H9 (cell line): Measurements from ENCODE around the gene STX10. TPM values are rescaled to one million over a fixed set of nuclear protein-coding genes. Genes with fewer than 3 reads are reported as not detected.
A peak's percentile ranks its signal among the peaks of the same experiment; 100 is the strongest.

Experiments used
- DNase-seq: peaks from one replicate; pipeline ENCODE4 v3.0.0-alpha.2; 2017
- H2AFZ ChIP-seq: one replicate; pipeline ENCODE4 v1.6.1; 2013; ENCODE audit warnings: mild to moderate bottlenecking, low read length, control low read depth, moderate library complexity
- H2AK5ac ChIP-seq: 2 replicates; pipeline ENCODE4 v1.6.1; 2013; ENCODE audit warnings: low read length, control low read depth, mixed read lengths; ENCODE audit not compliant: insufficient read length
- H2BK120ac ChIP-seq: one replicate; pipeline ENCODE4 v1.6.1; 2013; ENCODE audit warnings: low read depth, mild to moderate bottlenecking, low read length, control low read depth, inconsistent platforms; ENCODE audit not compliant: poor library complexity, severe bottlenecking
- H2BK12ac ChIP-seq: 2 replicates; pipeline ENCODE4 v1.6.1; 2013; ENCODE audit warnings: low read length, control low read depth, mixed read lengths, low read depth; ENCODE audit not compliant: insufficient read length
- H2BK15ac ChIP-seq: 2 replicates; pipeline ENCODE4 v1.6.1; 2013; ENCODE audit warnings: low read depth, low read length, control low read depth
- H2BK20ac ChIP-seq: one replicate; pipeline ENCODE4 v1.6.1; 2013; ENCODE audit warnings: low read depth, mild to moderate bottlenecking, low read length, control low read depth, inconsistent platforms; ENCODE audit not compliant: poor library complexity, severe bottlenecking
- H2BK5ac ChIP-seq: 2 replicates; pipeline ENCODE4 v1.6.1; 2013; ENCODE audit warnings: low read length, control low read depth, mixed read lengths; ENCODE audit not compliant: insufficient read length
- H3K14ac ChIP-seq: 2 replicates; pipeline ENCODE4 v1.6.1; 2013; ENCODE audit warnings: low read length, control low read depth; ENCODE audit not compliant: insufficient read depth
- H3K18ac ChIP-seq: 2 replicates; pipeline ENCODE4 v1.6.1; 2013; ENCODE audit warnings: low read depth, mild to moderate bottlenecking, mixed read lengths, low read length, control low read depth; ENCODE audit not compliant: insufficient read length
- H3K23ac ChIP-seq: 2 replicates; pipeline ENCODE4 v1.6.1; 2013; ENCODE audit warnings: low read length, control low read depth, mixed read lengths, low read depth; ENCODE audit not compliant: insufficient read length
- H3K23me2 ChIP-seq: 2 replicates; pipeline ENCODE4 v1.6.1; 2013; ENCODE audit warnings: low read depth, mild to moderate bottlenecking, mixed read lengths, low read length, control low read depth; ENCODE audit not compliant: insufficient read length, poor library complexity, severe bottlenecking
- H3K27ac ChIP-seq: 2 replicates; pipeline ENCODE4 v1.5.1; 2013; ENCODE audit warnings: low read length, control low read depth, mixed read lengths, low read depth; ENCODE audit not compliant: insufficient read length
- H3K27me3 ChIP-seq: 2 replicates; pipeline ENCODE4 v1.6.1; 2013; ENCODE audit warnings: low read length, control low read depth, inconsistent platforms; ENCODE audit not compliant: insufficient read depth
- H3K4ac ChIP-seq: 2 replicates; pipeline ENCODE4 v1.6.1; 2013; ENCODE audit warnings: low read depth, mild to moderate bottlenecking, control low read depth, inconsistent platforms, low read length, moderate library complexity
- H3K4me1 ChIP-seq: 2 replicates; pipeline ENCODE4 v1.6.1; 2013; ENCODE audit warnings: low read length, control low read depth, inconsistent platforms; ENCODE audit not compliant: insufficient read depth
- H3K4me2 ChIP-seq: 2 replicates; pipeline ENCODE4 v1.6.1; 2013; ENCODE audit warnings: low read length, control low read depth, mixed read lengths; ENCODE audit not compliant: insufficient read length, insufficient read depth
- H3K56ac ChIP-seq: 2 replicates; pipeline ENCODE4 v1.6.1; 2013; ENCODE audit warnings: low read depth, mild to moderate bottlenecking, mixed read lengths, low read length, control low read depth; ENCODE audit not compliant: insufficient read length
- H3K79me1 ChIP-seq: 2 replicates; pipeline ENCODE4 v1.6.1; 2013; ENCODE audit warnings: low read depth, mild to moderate bottlenecking, moderate library complexity, low read length, control low read depth, inconsistent platforms; ENCODE audit not compliant: insufficient read depth, poor library complexity, severe bottlenecking
- H3K79me2 ChIP-seq: 2 replicates; pipeline ENCODE4 v1.6.1; 2013; ENCODE audit warnings: low read length, control low read depth, inconsistent platforms; ENCODE audit not compliant: insufficient read depth
- H3K9ac ChIP-seq: 2 replicates; pipeline ENCODE4 v1.6.1; 2013; ENCODE audit warnings: low read length, control low read depth, mixed read lengths; ENCODE audit not compliant: insufficient read length; ENCODE audit errors: extremely low read depth
- H3K9me3 ChIP-seq: one replicate; pipeline ENCODE4 v1.6.1; 2013; ENCODE audit warnings: low read depth, low read length, inconsistent platforms; ENCODE audit not compliant: control insufficient read depth
- H3T11ph ChIP-seq: one replicate; pipeline ENCODE4 v1.6.1; 2013; ENCODE audit warnings: mild to moderate bottlenecking, low read length, control low read depth, inconsistent platforms
- H4K20me1 ChIP-seq: one replicate; pipeline ENCODE4 v1.6.1; 2013; ENCODE audit not compliant: control insufficient read depth, insufficient read length, insufficient read depth
- H4K5ac ChIP-seq: 2 replicates; pipeline ENCODE4 v1.6.1; 2013; ENCODE audit warnings: low read depth, mild to moderate bottlenecking, mixed read lengths, low read length, control low read depth; ENCODE audit not compliant: insufficient read length
- H4K8ac ChIP-seq: replicated peaks from 2 replicates; pipeline ENCODE4 v1.6.1; 2013; ENCODE audit warnings: low read length, control low read depth, mixed read lengths, low read depth; ENCODE audit not compliant: insufficient read length
- H4K91ac ChIP-seq: 2 replicates; pipeline ENCODE4 v1.6.1; 2013; ENCODE audit warnings: low read depth, mild to moderate bottlenecking, moderate library complexity, mixed read lengths, low read length, control low read depth; ENCODE audit not compliant: insufficient read length
- H3K27ac Mint-ChIP-seq, 3 experiments: 2 replicates in 2 of 3; 3 replicates in 1 of 3; pipeline ENCODE4 v1.8.0; 2020 to 2021; ENCODE audit warnings: mixed read lengths in 3 of 3, mild to moderate bottlenecking in 1 of 3, moderate library complexity in 1 of 3
- H3K27me3 Mint-ChIP-seq: 2 replicates; pipeline ENCODE4 v1.8.0; 2021; ENCODE audit warnings: low read depth, mild to moderate bottlenecking, moderate library complexity, mixed read lengths
- H3K36me3 Mint-ChIP-seq, 3 experiments: 2 replicates in 2 of 3; 3 replicates in 1 of 3; pipeline ENCODE4 v1.8.0; 2020 to 2021; ENCODE audit warnings: low read depth in 3 of 3, mixed read lengths in 3 of 3; ENCODE audit not compliant: insufficient read depth in 1 of 3
- H3K4me1 Mint-ChIP-seq, 2 experiments: 2 replicates each; pipeline ENCODE4 v1.8.0; 2020; ENCODE audit warnings: mixed read lengths in 2 of 2
- H3K4me3 Mint-ChIP-seq, 2 experiments: 2 replicates in 1 of 2; 3 replicates in 1 of 2; pipeline ENCODE4 v1.8.0; 2020 to 2021; ENCODE audit warnings: mild to moderate bottlenecking in 2 of 2, mixed read lengths in 2 of 2, moderate library complexity in 1 of 2
- H3K9me3 Mint-ChIP-seq, 2 experiments: 2 replicates in 1 of 2; 3 replicates in 1 of 2; pipeline ENCODE4 v1.8.0; 2020; ENCODE audit warnings: mild to moderate bottlenecking in 2 of 2, mixed read lengths in 2 of 2, moderate library complexity in 1 of 2
- CTCF ChIP-seq: fragments of 200-600 bp; sonication (generic); conservative IDR thresholded peaks from 3 replicates; pipeline ENCODE4 v1.8.0; 2021; ENCODE audit warnings: antibody characterized with exemption, mild to moderate bottlenecking
- WGBS: extraction: QIAGEN DNeasy Blood & Tissue Kit; methylation state at CpG from one replicate; pipeline ENCODE4 v1.1.7; 2013; ENCODE audit warnings: missing lambda C conversion rate, low lambda C conversion rate, mixed read lengths; ENCODE audit not compliant: insufficient read length; ENCODE audit errors: extremely low coverage; 5-methylcytosine and 5-hydroxymethylcytosine counted together
- total RNA-seq: library from RNA; stranded (reverse); gene quantifications from 2 replicates; pipeline ENCODE4 v1.2.1, GENCODE V29; 2021

STX10 gene
- total RNA-seq, 1 experiment from 2014 or later: 39.4 TPM

- no peak overlapping the region for H3K14ac ChIP-seq
- no peak overlapping the region for H4K8ac ChIP-seq
- H3K27me3 Mint-ChIP-seq: no peaks in the 10 kb centered on the region
- no peak overlapping the region for H3K9ac ChIP-seq
- H2AFZ ChIP-seq: no peak overlapping the region
- no peaks in the 10 kb centered on the region for H3K9me3 ChIP-seq
- H3K79me2 ChIP-seq: peaks cover 27% of the 10 kb centered on the region; the same call in 1 of the 2 replicates
- no peak overlapping the region for H3K4me2 ChIP-seq
- no peak overlapping the region for H4K5ac ChIP-seq
- no peak overlapping the region for H4K91ac ChIP-seq
- H2BK12ac ChIP-seq: no peak overlapping the region
- H3K36me3 Mint-ChIP-seq: peaks cover 22 to 57% (median 41%) of the 10 kb centered on the region in 3 experiments; a peak in 6 of 7 replicates
- H2BK15ac ChIP-seq: no peak overlapping the region
- H4K20me1 ChIP-seq: no peaks in the 10 kb centered on the region
- H2AK5ac ChIP-seq: no peak overlapping the region
- peaks cover 8% of the 10 kb centered on the region for H3K79me1 ChIP-seq
- no peak overlapping the region for H3K23ac ChIP-seq
- no peak for DNase-seq
- no peak overlapping the region for H2BK20ac ChIP-seq
- no peaks in the 10 kb centered on the region for H3K23me2 ChIP-seq
- no peak overlapping the region for H2BK120ac ChIP-seq
- no peak overlapping the region for H2BK5ac ChIP-seq
- H3K18ac ChIP-seq: no peak overlapping the region
- no CpG with 5 or more reads among the region's 12 CpGs for WGBS
- peaks cover 6 to 9% of the 10 kb centered on the region in 2 experiments; a peak in 1 of 4 replicates for H3K4me1 Mint-ChIP-seq
- H3K4me3 Mint-ChIP-seq: no peak overlapping the region
- H3K56ac ChIP-seq: no peak overlapping the region
- H3K4me1 ChIP-seq: no peaks in the 10 kb centered on the region
- no peak overlapping the region for H3K4ac ChIP-seq
- H3K9me3 Mint-ChIP-seq: no peaks in the 10 kb centered on the region
- H3K27me3 ChIP-seq: no peaks in the 10 kb centered on the region
- H3K27ac ChIP-seq: no peak overlapping the region
- no peak overlapping the region for H3T11ph ChIP-seq
- no peak for TF ChIP-seq CTCF
- peak overlapping the region in 2 of 3 experiments; percentile 7 to 42; a peak in 2 of 7 replicates for H3K27ac Mint-ChIP-seq
These were observed 16.8 kb downstream of the STX10 start for GRCh38 chr19:13133241-13133870.
